Measurements from ENCODE around the gene PAWR.
A peak's percentile ranks its signal among the peaks of the same experiment; 100 is the strongest.

PAWR gene

DNA sequence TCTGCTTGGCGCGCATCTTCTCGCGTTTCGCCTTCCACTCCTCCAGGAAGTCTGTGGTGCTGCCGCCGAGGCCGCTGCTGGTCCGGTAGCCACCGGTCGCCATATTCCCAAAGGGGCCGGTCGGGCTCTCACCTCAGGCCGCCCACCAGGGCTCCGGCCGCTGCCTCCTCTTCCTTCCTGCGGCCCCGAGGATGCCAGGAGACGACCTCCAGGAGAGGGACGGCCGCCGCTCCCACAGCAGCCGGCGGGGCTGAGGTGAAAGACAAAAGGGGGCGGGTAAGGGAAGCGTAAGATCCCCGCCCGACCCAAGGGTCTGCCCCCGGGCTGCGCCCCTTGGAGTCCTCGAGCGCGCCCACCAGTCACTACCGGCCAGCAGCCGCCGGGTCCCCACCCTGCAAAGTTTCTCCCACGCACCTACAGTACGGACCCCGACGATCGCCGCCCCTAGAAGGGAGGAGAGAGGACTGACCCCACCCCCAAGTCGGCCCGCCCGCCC is 574 bp downstream of the PAWR start (continued):
- TF ChIP-seq, protein P1, sequence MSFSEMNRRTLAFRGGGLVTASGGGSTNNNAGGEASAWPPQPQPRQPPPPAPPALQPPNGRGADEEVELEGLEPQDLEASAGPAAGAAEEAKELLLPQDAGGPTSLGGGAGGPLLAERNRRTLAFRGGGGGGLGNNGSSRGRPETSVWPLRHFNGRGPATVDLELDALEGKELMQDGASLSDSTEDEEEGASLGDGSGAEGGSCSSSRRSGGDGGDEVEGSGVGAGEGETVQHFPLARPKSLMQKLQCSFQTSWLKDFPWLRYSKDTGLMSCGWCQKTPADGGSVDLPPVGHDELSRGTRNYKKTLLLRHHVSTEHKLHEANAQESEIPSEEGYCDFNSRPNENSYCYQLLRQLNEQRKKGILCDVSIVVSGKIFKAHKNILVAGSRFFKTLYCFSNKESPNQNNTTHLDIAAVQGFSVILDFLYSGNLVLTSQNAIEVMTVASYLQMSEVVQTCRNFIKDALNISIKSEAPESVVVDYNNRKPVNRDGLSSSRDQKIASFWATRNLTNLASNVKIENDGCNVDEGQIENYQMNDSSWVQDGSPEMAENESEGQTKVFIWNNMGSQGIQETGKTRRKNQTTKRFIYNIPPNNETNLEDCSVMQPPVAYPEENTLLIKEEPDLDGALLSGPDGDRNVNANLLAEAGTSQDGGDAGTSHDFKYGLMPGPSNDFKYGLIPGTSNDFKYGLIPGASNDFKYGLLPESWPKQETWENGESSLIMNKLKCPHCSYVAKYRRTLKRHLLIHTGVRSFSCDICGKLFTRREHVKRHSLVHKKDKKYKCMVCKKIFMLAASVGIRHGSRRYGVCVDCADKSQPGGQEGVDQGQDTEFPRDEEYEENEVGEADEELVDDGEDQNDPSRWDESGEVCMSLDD (tag by site-specific recombination; IDR thresholded peaks at IDR 0.05) = 0 out of 2 replicates have a peak, but pooled peaks have one; percentile 54

DNA sequence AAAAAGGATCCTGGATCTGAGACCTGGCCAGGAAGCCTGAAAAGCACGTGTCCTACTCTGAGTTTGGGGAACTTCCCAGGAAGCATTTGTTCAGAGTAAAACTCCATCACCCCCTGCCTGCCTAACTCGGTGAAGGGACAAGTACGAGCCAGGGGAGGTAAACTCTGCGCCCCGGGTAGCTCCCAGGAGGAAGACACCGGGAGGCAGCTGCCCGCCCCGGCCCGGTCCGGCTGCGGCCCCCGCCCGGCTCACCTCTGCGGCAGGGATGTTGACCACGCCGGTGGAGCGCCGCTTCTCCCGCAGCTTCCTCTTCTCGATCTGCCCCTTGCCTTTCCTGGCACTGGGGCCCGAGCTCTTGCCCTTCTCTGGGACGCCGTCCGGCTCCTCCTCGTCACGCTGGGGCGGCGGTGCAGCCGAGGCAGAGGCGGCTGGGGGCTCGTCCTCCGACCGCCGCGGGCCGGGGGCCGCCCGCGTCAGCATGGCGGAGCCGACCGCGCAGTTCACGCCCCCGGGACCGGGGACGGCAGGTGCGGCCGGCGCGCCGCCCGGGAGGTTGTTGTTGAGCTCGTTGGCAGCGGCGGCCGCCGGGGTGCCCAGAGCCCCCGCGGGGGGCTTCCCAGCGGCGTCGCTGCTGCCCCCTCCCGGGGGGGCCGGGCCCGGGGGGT is 1.2 kb downstream of the PAWR start:
- Histone ChIP-seq H3K27ac (ENCODE audit: extremely low read depth, low read depth, low read length) (peak overlapping the region; percentile 100), H3K4me3 (ENCODE audit: low read depth, low read length) (peak overlapping the region; percentile 97), H3K36me3 (ENCODE audit: control insufficient read depth in 2 of 2, insufficient read depth in 1 of 2, low read length in 2 of 2) (no peaks in the 10 kb centered on the region), H3K4me1 (ENCODE audit: control insufficient read depth, insufficient read depth, low read length) (peaks cover 32% of the 10 kb centered on the region), H3K9me3 (ENCODE audit: control insufficient read depth, insufficient read depth, low read depth, low read length) (no peaks in the 10 kb centered on the region)
- POLR2A ChIA-PET = interaction anchor here (1.9 to 2.2 kb wide), 2 partner anchors 44 to 142 kb away, joined by 5 to 8 read pairs; no protein-coding TSS in a partner anchor
- CTCF ChIA-PET = interaction anchor here (0.6 to 2.0 kb wide), 4 partner anchors 48 to 270 kb away, joined by 3 to 5 read pairs (median 3); no protein-coding TSS in a partner anchor
- TF ChIP-seq ZNF404 (tag by site-specific recombination; IDR thresholded peaks at IDR 0.05) = no peak
- TF ChIP-seq BCL11A (tag by site-specific recombination; IDR thresholded peaks at IDR 0.05; ENCODE audit: low read depth) = no peak
- TF ChIP-seq, protein P2, sequence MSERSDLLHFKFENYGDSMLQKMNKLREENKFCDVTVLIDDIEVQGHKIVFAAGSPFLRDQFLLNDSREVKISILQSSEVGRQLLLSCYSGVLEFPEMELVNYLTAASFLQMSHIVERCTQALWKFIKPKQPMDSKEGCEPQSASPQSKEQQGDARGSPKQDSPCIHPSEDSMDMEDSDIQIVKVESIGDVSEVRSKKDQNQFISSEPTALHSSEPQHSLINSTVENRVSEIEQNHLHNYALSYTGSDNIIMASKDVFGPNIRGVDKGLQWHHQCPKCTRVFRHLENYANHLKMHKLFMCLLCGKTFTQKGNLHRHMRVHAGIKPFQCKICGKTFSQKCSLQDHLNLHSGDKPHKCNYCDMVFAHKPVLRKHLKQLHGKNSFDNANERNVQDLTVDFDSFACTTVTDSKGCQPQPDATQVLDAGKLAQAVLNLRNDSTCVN (tag by site-specific recombination; optimal IDR thresholded peaks at IDR 0.05) = peak; percentile 57
- peak; percentile 100 for TF ChIP-seq ZNF10 (tag by site-specific recombination; IDR thresholded peaks at IDR 0.05)
- no peak; the same call in 1 of the 2 replicates for TF ChIP-seq ZNF660 (tag by site-specific recombination; IDR thresholded peaks at IDR 0.05)
- no peak for TF ChIP-seq KLF1 (tag by site-specific recombination; IDR thresholded peaks at IDR 0.05)
- no peak for TF ChIP-seq ZNF239 (tag by site-specific recombination; IDR thresholded peaks at IDR 0.05)
- peak; percentile 39; the same call in 1 of the 2 replicates for TF ChIP-seq KLF8 (tag by site-specific recombination; IDR thresholded peaks at IDR 0.05)
- no peak for TF ChIP-seq ZNF510 (tag by site-specific recombination; IDR thresholded peaks at IDR 0.05; ENCODE audit: insufficient replicate concordance)
- peak; percentile 56; the same call in 1 of the 2 replicates for TF ChIP-seq ZFP37 (tag by site-specific recombination; IDR thresholded peaks at IDR 0.05)
- no peak for TF ChIP-seq ZNF433 (tag by site-specific recombination; IDR thresholded peaks at IDR 0.05; ENCODE audit: low read depth)
- TF ChIP-seq ZNF266 (tag by site-specific recombination; IDR thresholded peaks at IDR 0.05; ENCODE audit: low read depth) = no peak
- TF ChIP-seq, protein P3, sequence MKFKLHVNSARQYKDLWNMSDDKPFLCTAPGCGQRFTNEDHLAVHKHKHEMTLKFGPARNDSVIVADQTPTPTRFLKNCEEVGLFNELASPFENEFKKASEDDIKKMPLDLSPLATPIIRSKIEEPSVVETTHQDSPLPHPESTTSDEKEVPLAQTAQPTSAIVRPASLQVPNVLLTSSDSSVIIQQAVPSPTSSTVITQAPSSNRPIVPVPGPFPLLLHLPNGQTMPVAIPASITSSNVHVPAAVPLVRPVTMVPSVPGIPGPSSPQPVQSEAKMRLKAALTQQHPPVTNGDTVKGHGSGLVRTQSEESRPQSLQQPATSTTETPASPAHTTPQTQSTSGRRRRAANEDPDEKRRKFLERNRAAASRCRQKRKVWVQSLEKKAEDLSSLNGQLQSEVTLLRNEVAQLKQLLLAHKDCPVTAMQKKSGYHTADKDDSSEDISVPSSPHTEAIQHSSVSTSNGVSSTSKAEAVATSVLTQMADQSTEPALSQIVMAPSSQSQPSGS (tag by site-specific recombination; IDR thresholded peaks at IDR 0.05; ENCODE audit: low read depth) = no peak
- TF ChIP-seq ZNF169 (tag by site-specific recombination; IDR thresholded peaks at IDR 0.05) = no peak
- no peak for TF ChIP-seq PRDM1 (tag by site-specific recombination; IDR thresholded peaks at IDR 0.05)
- no peak for TF ChIP-seq ZNF133 (tag by site-specific recombination; IDR thresholded peaks at IDR 0.05)
- no peak for TF ChIP-seq ZNF785 (tag by site-specific recombination; IDR thresholded peaks at IDR 0.05)
- no peak for TF ChIP-seq ZNF48 (tag by site-specific recombination; IDR thresholded peaks at IDR 0.05)
- no peak for TF ChIP-seq ZNF658 (tag by site-specific recombination; IDR thresholded peaks at IDR 0.05)
- TF ChIP-seq, protein P4, sequence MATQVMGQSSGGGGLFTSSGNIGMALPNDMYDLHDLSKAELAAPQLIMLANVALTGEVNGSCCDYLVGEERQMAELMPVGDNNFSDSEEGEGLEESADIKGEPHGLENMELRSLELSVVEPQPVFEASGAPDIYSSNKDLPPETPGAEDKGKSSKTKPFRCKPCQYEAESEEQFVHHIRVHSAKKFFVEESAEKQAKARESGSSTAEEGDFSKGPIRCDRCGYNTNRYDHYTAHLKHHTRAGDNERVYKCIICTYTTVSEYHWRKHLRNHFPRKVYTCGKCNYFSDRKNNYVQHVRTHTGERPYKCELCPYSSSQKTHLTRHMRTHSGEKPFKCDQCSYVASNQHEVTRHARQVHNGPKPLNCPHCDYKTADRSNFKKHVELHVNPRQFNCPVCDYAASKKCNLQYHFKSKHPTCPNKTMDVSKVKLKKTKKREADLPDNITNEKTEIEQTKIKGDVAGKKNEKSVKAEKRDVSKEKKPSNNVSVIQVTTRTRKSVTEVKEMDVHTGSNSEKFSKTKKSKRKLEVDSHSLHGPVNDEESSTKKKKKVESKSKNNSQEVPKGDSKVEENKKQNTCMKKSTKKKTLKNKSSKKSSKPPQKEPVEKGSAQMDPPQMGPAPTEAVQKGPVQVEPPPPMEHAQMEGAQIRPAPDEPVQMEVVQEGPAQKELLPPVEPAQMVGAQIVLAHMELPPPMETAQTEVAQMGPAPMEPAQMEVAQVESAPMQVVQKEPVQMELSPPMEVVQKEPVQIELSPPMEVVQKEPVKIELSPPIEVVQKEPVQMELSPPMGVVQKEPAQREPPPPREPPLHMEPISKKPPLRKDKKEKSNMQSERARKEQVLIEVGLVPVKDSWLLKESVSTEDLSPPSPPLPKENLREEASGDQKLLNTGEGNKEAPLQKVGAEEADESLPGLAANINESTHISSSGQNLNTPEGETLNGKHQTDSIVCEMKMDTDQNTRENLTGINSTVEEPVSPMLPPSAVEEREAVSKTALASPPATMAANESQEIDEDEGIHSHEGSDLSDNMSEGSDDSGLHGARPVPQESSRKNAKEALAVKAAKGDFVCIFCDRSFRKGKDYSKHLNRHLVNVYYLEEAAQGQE (tag by site-specific recombination; IDR thresholded peaks at IDR 0.05) = no peak
- TF ChIP-seq, protein P5, sequence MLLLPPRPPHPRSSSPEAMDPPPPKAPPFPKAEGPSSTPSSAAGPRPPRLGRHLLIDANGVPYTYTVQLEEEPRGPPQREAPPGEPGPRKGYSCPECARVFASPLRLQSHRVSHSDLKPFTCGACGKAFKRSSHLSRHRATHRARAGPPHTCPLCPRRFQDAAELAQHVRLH (tag by site-specific recombination; IDR thresholded peaks at IDR 0.05) = no peak
- no peak for TF ChIP-seq ZNF610 (tag by site-specific recombination; IDR thresholded peaks at IDR 0.05; ENCODE audit: borderline replicate concordance)
- no peak for TF ChIP-seq OVOL3 (tag by site-specific recombination; IDR thresholded peaks at IDR 0.05)
- TF ChIP-seq ZNF664 (tag by site-specific recombination; IDR thresholded peaks at IDR 0.05) = no peak
- TF ChIP-seq SETDB1 (IDR thresholded peaks at IDR 0.05; ENCODE audit: insufficient read length, low read length) = no peak
- TF ChIP-seq ZNF623 (tag by site-specific recombination; IDR thresholded peaks at IDR 0.05) = no peak
- TF ChIP-seq RBAK (tag by site-specific recombination; IDR thresholded peaks at IDR 0.05) = no peak
